ENCODE measurements around the gene HOXB3.

GRCh38 chr17:48596735-48597527, 6.9 kb upstream of the HOXB3 start:
- TF ChIP-seq POLR2AphosphoS5 (IDR thresholded peaks at IDR 0.05) (no peak), CTCF (IDR thresholded peaks at IDR 0.05) (no peak), EP300 (IDR thresholded peaks at IDR 0.05) (no peak), POLR2A (IDR thresholded peaks at IDR 0.05; ENCODE audit: low read depth) (no peak)
